GM10248 (cell line): ENCODE data around the gene CEP152.

Experiments
- CTCF ChIA-PET: fragments of 300-600 bp; sonication (Branson Sonifier 250); formaldehyde crosslinking; extraction: SDS; loops from one replicate; lab custom pipeline; 2021; ENCODE audit warnings: antibody characterized with exemption; lab: Yijun Ruan, JAX
- POLR2A ChIA-PET: fragments of 350-650 bp; sonication (Branson Sonifier 250); formaldehyde crosslinking; extraction: SDS; loops from one replicate; lab custom pipeline; 2020; ENCODE audit warnings: antibody characterized with exemption; lab: Yijun Ruan, JAX
- DNase-seq: peaks from one replicate; pipeline ENCODE4 v3.0.0; 2012; ENCODE audit errors: extremely low spot score
- TF ChIP-seq, protein P1 (sequence below): IDR thresholded peaks from 2 replicates; pipeline ENCODE4 v1.5.1; 2012; ENCODE audit warnings: mild to moderate bottlenecking, low read depth; ENCODE audit errors: extremely low read depth, missing control alignments, control extremely low read depth

The CEP152 gene

GRCh38 chr15:48766196-48766595 lies 44.7 kb downstream of the CEP152 start:
- ChIA-PET POLR2A (no interaction called here), CTCF (interaction anchor here (1.1 kb wide), 1 partner anchor 24 kb away, joined by 3 read pairs; no protein-coding TSS in a partner anchor)
- TF ChIP-seq, protein P1, sequence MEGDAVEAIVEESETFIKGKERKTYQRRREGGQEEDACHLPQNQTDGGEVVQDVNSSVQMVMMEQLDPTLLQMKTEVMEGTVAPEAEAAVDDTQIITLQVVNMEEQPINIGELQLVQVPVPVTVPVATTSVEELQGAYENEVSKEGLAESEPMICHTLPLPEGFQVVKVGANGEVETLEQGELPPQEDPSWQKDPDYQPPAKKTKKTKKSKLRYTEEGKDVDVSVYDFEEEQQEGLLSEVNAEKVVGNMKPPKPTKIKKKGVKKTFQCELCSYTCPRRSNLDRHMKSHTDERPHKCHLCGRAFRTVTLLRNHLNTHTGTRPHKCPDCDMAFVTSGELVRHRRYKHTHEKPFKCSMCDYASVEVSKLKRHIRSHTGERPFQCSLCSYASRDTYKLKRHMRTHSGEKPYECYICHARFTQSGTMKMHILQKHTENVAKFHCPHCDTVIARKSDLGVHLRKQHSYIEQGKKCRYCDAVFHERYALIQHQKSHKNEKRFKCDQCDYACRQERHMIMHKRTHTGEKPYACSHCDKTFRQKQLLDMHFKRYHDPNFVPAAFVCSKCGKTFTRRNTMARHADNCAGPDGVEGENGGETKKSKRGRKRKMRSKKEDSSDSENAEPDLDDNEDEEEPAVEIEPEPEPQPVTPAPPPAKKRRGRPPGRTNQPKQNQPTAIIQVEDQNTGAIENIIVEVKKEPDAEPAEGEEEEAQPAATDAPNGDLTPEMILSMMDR = no peak
- no peak for DNase-seq

DNA sequence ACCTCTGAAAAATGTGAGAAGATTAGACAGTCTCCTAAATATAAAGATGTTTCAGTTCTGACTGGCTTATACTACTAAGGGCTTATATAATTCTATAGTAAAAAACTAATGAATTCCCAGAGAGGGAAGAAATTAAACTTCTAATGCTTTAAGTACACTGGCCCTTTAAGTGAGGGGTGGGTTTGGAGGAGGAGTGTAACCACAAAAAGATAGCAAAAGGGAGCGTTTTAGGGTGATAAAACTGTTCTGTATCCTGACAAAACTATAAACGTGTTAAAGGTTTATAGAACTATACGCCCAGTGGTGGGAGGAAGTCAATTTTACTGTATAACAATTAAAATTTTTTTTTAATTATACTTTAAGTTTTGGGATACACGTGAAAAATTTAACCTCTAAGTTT lies 45.8 kb downstream of the CEP152 start:
- TF ChIP-seq, protein P1 = no peak
- no peak for DNase-seq
- ChIA-PET POLR2A (no interaction called here), CTCF (interaction anchor here (1.0 to 1.7 kb wide), 3 partner anchors 14 to 70 kb away, joined by 3 read pairs; partner anchors contain the start of gene CEP152)

DNA sequence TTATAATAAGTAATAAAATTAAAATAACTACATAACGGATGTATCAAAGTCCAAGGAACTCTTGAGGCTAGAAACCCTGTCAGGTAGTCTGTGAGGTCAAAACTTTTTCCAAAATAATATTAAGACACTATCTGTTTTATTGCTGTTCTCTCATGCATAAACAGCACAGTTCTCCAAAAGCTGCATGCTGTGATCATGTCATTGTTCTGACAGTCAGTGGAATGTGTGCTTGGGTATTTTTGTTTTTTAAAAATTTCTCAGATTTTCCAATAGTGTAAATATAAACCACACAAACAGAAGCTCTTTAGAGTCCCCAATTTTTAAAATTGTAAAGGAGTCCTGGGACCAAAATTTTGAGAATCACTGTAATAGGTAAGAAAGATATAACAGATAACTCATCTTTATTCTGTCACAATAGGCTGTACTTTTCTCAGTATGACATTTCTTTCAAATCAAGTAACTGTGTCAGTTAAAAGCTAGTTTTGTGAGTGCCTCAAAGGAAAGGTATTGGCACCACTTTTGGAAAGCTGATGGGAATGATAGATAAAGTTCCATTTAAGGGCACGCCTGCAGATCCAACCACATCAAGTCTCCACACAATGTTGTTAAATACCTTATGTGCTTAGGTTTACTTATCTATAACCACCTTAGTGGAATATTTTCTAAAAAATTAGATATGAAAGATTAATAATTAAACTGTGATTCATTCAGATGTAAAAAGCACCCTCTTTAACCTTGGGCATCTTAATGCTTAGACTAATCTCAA lies 49.3 kb downstream of the CEP152 start:
- ChIA-PET POLR2A (no interaction called here), CTCF (no interaction called here)
- no peak for DNase-seq
- TF ChIP-seq, protein P1 = no peak

GRCh38 chr15:48759921-48760320 lies 50.9 kb downstream of the CEP152 start:
- POLR2A ChIA-PET = no interaction called here

GRCh38 chr15:48757661-48758060 lies 53.2 kb downstream of the CEP152 start:
- ChIA-PET CTCF (no interaction called here), POLR2A (no interaction called here)
- TF ChIP-seq, protein P1 = no peak
- DNase-seq = no peak

More at GRCh38 chr15:48759921-48760320, 50.9 kb downstream of the CEP152 start:
- no peak for DNase-seq
- TF ChIP-seq, protein P1 = no peak
- CTCF ChIA-PET = interaction anchor here (0.7 to 0.9 kb wide), 2 partner anchors 11 to 12 kb away, joined by 3 to 4 read pairs; no protein-coding TSS in a partner anchor

- TF ChIP-seq, protein P1 = no peak
- DNase-seq = no peak
- CTCF ChIA-PET = interaction anchor here (1.0 to 1.6 kb wide), 3 partner anchors 46 to 60 kb away, joined by 3 to 4 read pairs (median 3); no protein-coding TSS in a partner anchor
- POLR2A ChIA-PET = no interaction called here
Measured at GRCh38 chr15:48754011-48754410, 56.9 kb downstream of the CEP152 start.
